Activated T-helper 2 cell treated with anti-CD3 and anti-CD28 coated beads, Interferon-gamma antibody, Interleukin-2, Interleukin-4, amounts not matched to agents 10 μg/mL and 5 μg/mL and 100 μg/mL, durations not matched to agents 14 hours and 24 hours and 36 hours (primary cell): Measurements from ENCODE around the gene MAPRE2. TPM values are rescaled to one million over a fixed set of nuclear protein-coding genes. Genes with fewer than 3 reads are reported as not detected.
A peak's percentile ranks its signal among the peaks of the same experiment; 100 is the strongest.

Source experiments
- DNase-seq: peaks from one replicate; pipeline ENCODE4 v3.0.0; 2021; ENCODE audit warnings: low spot score
- H3K27ac Mint-ChIP-seq: one replicate; pipeline ENCODE4 v1.8.0; 2021; ENCODE audit warnings: mixed read lengths
- H3K27me3 Mint-ChIP-seq: one replicate; pipeline ENCODE4 v1.8.0; 2021; ENCODE audit warnings: low read depth, mixed read lengths
- H3K36me3 Mint-ChIP-seq: one replicate; pipeline ENCODE4 v1.8.0; 2021; ENCODE audit warnings: low read depth, mixed read lengths
- H3K4me1 Mint-ChIP-seq: one replicate; pipeline ENCODE4 v1.8.0; 2021; ENCODE audit warnings: low read depth, mixed read lengths
- H3K4me3 Mint-ChIP-seq: one replicate; pipeline ENCODE4 v1.8.0; 2021; ENCODE audit warnings: low read depth, mild to moderate bottlenecking, moderate library complexity, mixed read lengths
- H3K9me3 Mint-ChIP-seq: one replicate; pipeline ENCODE4 v1.8.0; 2021; ENCODE audit warnings: mixed read lengths
- intact Hi-C: fragments of 100-400 bp; cut with micrococcal nuclease; formaldehyde crosslinking; loops from one replicate; pipeline ENCODE4 v1.15.1; 2023
- total RNA-seq: library from RNA; stranded (reverse); gene quantifications from 2 replicates; pipeline ENCODE4 v1.2.3, GENCODE V29; 2022

MAPRE2 gene
- total RNA-seq, 1 donor from 2014 or later: 42.7 TPM

DNA sequence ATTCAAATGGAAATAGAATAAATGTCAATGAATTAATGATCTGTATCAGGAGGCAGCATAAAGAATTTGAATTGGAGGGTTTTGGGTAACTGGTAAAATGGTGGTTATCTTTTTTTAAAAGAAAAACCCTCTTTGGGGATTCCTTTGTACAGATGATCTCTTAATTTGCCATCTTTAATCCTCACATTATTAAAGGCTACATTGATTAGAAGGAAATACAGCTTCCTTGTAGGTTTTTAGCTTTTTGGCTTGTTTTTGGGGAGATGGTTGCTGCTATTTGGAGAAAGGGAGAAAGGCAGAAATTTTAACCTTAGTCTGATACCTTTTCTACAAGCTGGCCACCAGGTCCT is 600 bp upstream of the MAPRE2 start:
- Mint-ChIP-seq H3K4me1 (peaks cover 46% of the 10 kb centered on the region), H3K9me3 (no peaks in the 10 kb centered on the region), H3K4me3 (peak overlapping the region; percentile 95), H3K27ac (peak overlapping the region; percentile 99), H3K36me3 (no peaks in the 10 kb centered on the region), H3K27me3 (no peaks in the 10 kb centered on the region)
- DNase-seq: no peak
- intact Hi-C loops: loop anchor here (2.0 to 10.0 kb wide), 7 partner anchors 67 to 1087 kb away; partner anchors contain the start of genes ELP2, INO80C, RMP24 and RPRD1A

DNA sequence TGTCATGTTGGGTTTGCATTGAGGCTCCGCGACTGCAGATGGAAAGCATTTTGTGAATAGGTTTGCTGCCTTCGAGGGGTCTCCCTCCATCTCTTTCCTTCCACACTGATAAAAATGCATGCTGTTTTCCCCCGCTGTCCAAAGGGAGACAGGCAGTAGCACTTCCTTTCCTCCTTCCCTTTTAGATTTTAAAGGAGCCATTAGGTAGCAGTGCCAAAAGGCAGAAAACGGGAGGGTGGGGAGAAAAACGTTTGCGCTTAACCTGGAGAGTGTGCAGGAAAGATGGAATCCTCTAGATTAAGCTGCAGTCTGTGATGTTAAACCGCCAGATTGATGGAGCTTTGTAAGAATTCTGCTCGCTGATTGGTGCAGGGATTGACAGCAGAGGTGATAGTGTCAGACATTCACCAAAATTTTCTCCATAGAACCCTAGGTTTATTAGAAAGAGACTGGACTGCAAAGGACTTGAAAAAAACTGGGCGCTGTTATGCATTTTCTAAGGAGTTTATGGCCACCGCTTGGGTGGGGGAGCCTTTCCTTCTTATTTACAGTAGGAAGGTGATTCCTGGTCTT is 688 bp downstream of the MAPRE2 start:
- H3K4me1 Mint-ChIP-seq: peaks cover 58% of the 10 kb centered on the region
- no peaks in the 10 kb centered on the region for H3K9me3 Mint-ChIP-seq
- H3K27ac Mint-ChIP-seq: peak overlapping the region; percentile 99
- no peaks in the 10 kb centered on the region for H3K27me3 Mint-ChIP-seq
- intact Hi-C loops: loop anchor here (1.0 to 10.0 kb wide), 12 partner anchors 13 to 1085 kb away; partner anchors contain the start of genes ELP2, INO80C, RMP24 and RPRD1A
- H3K4me3 Mint-ChIP-seq: peak overlapping the region; percentile 95
- no peak for DNase-seq
- no peaks in the 10 kb centered on the region for H3K36me3 Mint-ChIP-seq

DNA sequence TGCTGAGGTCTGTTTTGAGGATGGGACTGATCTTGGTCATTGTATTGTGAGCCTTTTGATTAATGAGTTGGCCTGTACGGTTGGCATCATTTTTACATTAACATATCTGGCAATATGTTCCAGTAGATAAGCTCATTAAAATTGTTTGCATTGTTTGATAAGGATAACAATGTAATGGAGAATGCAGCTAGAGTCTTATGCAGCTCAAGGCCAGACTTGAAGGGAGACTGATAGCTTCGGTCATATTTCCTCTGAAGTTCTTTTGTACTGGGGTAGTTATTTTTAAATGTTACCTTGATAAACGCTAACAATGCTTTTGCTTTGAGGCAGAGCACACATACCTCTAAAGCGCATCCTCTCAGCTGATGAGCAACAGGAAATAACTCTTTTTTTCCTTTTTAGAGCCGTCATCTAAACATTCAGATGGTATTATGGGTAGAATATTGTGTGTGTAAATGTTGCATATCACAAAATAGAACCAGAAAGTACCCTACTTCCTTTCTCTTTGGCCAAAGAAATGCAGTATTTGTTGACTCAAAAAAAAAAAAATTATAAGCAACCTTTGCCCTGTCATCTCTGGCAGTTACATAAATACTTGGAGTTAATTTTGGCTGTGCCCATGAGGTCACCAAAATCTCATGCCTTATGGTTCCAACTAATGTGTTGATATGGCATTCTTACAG is 1.3 kb downstream of the MAPRE2 start:
- intact Hi-C loops: loop anchor here (1.0 to 10.0 kb wide), 8 partner anchors 65 to 1085 kb away; partner anchors contain the start of genes ELP2, INO80C, RMP24 and RPRD1A
- Mint-ChIP-seq H3K36me3 (no peaks in the 10 kb centered on the region), H3K27me3 (no peaks in the 10 kb centered on the region), H3K4me3 (peak overlapping the region; percentile 95), H3K9me3 (no peaks in the 10 kb centered on the region), H3K27ac (peak overlapping the region; percentile 99), H3K4me1 (peaks cover 63% of the 10 kb centered on the region)
- DNase-seq: no peak

DNA sequence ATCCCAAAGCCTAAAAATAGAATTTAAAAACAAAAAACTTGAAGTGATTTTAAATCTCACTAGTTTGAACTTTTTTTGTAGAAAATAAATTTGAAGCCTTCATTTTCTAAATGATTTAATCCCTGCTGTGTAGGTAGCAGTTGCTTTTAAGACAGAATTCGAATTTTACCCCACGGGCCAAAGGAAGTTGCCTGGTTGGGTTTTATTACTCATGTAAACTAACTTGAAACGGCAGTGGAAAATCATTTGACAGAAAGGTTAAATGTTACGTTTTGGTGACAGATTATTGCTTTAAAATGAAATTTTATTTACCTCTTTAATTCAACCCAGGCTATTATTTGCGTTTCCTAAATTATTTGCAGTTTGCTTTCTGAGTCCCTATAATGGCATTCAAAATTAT is 2.0 kb downstream of the MAPRE2 start:
- H3K4me1 Mint-ChIP-seq: peaks cover 64% of the 10 kb centered on the region
- no peak for DNase-seq
- H3K9me3 Mint-ChIP-seq: peaks cover 4% of the 10 kb centered on the region
- intact Hi-C loops: loop anchor here (2.0 to 10.0 kb wide), 7 partner anchors 64 to 1084 kb away; partner anchors contain the start of genes ELP2, INO80C, RMP24 and RPRD1A
- H3K27me3 Mint-ChIP-seq: no peaks in the 10 kb centered on the region
- H3K27ac Mint-ChIP-seq: peak overlapping the region; percentile 99
- peaks cover 5% of the 10 kb centered on the region for H3K36me3 Mint-ChIP-seq
- peak overlapping the region; percentile 95 for H3K4me3 Mint-ChIP-seq

DNA sequence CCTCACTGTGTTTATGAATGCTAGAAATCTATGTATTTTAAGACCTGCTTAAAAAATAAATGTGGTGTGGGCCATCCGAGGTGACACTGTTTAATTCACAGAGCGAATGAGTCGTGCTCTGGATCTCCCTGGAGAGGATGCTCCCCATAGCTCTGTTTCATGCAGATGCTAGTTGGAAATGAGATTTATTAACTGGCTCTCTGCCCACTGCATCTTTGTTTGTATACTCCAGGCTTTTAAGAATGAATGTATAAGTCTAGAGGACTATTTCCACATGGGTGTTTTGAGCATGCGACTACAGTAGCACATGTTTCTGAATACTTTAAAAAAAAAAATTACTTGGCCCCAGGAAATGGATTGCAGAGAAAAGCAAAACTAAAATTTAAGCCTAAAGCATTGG is 3.9 kb downstream of the MAPRE2 start:
- Mint-ChIP-seq H3K4me3 (peak overlapping the region; percentile 23), H3K27ac (peak overlapping the region; percentile 99), H3K9me3 (peaks cover 4% of the 10 kb centered on the region), H3K4me1 (peaks cover 65% of the 10 kb centered on the region), H3K27me3 (no peaks in the 10 kb centered on the region), H3K36me3 (peaks cover 5% of the 10 kb centered on the region)
- intact Hi-C loops: loop anchor here (10.0 kb wide), 1 partner anchor 1020 kb away; the partner anchor contains the start of gene RPRD1A
- no peak for DNase-seq

DNA sequence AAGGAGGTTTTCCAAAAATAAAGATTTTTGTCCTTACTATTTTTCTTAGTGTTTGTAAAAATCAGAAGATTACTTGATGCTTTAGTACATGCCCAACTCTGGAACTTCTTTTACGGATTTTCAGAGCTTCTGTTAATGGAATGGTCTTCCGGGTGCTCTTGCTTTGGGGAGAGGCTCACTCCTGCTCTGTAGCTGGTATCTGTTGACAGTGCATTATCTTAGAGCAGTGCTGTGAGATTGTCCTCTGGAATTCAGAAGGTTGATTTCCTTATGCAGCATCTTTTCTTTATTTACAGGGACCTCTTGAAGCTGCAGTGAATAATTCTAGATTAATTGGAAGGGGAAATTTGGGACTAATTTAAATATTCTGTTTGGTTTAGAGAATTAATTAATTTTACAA is 4.6 kb downstream of the MAPRE2 start:
- Mint-ChIP-seq H3K4me1 (peaks cover 69% of the 10 kb centered on the region), H3K4me3 (peak overlapping the region; percentile 53), H3K27me3 (no peaks in the 10 kb centered on the region), H3K9me3 (peaks cover 4% of the 10 kb centered on the region), H3K36me3 (peaks cover 5% of the 10 kb centered on the region), H3K27ac (peak overlapping the region; percentile 99)
- intact Hi-C loops: loop anchor here (10.0 kb wide), 1 partner anchor 1019 kb away; the partner anchor contains the start of gene RPRD1A
- no peak for DNase-seq

DNA sequence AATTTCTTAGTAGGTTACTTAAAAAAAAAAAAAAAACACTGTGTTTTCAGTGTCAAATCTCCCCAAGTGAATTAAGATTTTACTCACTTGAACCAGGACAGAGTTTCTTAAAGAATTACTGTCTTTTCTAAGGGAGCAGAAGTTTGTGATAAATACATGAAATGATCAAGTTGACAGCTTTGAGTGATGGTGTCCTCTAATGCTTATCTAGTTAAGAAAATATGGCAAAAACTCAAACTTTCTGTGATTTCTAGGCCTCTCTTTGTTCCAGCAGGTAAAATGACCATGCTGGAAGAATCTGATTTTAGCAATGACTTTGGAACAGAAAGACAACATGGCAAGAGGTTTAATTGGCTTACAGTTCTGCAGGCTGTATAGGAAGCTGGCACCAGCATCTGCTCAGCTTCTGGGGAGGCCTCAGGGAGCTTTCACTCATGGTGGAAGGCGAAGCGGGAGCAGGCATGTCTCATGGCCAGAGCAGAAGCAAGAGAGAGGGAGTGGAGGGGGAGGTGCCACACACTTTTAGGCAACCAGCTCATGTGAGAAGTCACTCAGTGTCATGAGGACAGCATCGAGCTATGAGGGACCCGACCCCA is 6.6 kb downstream of the MAPRE2 start:
- H3K9me3 Mint-ChIP-seq: peaks cover 4% of the 10 kb centered on the region
- peaks cover 9% of the 10 kb centered on the region for H3K36me3 Mint-ChIP-seq
- H3K4me1 Mint-ChIP-seq: peaks cover 73% of the 10 kb centered on the region
- no peak overlapping the region for H3K4me3 Mint-ChIP-seq
- no peak overlapping the region for H3K27ac Mint-ChIP-seq
- no peak for DNase-seq
- intact Hi-C loops: loop anchor here (10.0 kb wide), 1 partner anchor 1017 kb away; the partner anchor contains the start of gene RPRD1A
- no peaks in the 10 kb centered on the region for H3K27me3 Mint-ChIP-seq

DNA sequence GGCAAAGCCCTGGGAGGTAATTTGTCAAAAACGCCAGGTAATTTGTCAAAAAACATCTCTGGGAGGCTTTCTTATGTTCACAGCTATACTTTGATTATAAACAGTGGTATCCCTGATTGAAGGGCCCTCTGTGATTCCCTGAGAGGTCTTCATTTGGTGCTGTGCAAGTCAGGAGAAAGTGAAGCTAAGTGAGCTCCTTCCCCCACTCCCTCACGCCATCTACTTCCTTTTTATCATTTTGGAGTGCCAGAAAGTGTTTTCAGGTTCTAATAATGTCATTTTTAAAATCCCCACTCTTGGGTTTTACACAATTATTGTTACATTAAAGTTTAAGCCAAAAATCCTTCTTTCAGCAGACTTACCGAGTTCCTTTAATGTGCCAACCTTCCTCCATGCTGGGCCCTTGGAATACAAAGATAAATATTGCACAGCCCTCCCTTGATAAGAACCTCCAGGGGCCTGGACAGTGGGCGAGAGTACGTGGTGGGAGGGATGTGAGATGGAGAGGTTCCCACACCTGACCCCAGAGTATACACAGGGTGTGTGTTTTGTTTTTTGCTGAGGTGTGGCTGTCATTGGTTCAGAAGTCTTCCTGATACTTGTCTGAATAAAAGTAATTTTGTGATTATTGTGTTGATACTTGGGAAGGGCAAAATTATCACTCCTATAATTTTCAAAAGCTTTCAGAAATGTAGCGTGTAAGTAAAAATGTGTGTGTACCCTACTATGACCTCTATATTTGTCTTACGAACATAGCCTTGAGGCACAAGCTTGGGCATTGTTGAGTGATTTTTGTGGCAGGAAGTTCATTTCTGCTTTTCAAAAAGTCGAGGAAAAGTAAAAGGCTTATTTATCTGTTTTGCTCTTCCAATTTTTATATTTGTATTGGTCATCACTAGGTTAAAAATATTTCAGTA is 8.2 kb downstream of the MAPRE2 start:
- H3K27ac Mint-ChIP-seq: peak overlapping the region; percentile 44
- intact Hi-C loops: loop anchor here (10.0 kb wide), 1 partner anchor 1015 kb away; the partner anchor contains the start of gene RPRD1A
- H3K36me3 Mint-ChIP-seq: peaks cover 15% of the 10 kb centered on the region
- H3K4me1 Mint-ChIP-seq: peaks cover 61% of the 10 kb centered on the region
- H3K9me3 Mint-ChIP-seq: peaks cover 4% of the 10 kb centered on the region
- H3K27me3 Mint-ChIP-seq: no peaks in the 10 kb centered on the region
- peak overlapping the region; percentile 51 for H3K4me3 Mint-ChIP-seq
- no peak for DNase-seq

DNA sequence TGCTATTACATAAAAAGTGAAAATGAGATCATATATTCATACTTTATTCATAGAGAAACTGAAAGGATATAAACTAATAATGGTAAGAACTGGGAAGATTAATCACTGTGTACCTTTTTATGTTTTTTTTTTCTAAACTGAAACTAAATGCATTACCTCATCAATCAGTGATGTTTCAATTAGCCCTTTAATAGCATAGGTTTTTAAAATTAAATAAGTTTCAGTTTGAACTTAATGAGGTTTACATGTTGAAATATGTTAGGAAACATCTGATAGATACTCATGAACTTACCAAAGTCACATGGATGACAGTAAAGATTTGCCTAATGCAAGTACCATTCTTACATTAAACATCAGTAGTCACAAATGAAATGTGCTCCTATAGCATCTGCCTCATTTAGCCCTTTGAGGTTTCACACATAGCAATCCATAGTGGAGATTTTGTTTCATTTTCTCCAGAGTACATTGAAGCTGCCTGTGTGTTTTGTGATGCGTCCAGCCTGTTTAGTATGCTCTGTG is 8.9 kb downstream of the MAPRE2 start:
- intact Hi-C loops: no loop called here
- Mint-ChIP-seq H3K27me3 (no peaks in the 10 kb centered on the region), H3K36me3 (peaks cover 18% of the 10 kb centered on the region), H3K4me1 (peaks cover 54% of the 10 kb centered on the region), H3K27ac (peak overlapping the region; percentile 44), H3K9me3 (peaks cover 4% of the 10 kb centered on the region), H3K4me3 (no peak overlapping the region)
- DNase-seq: no peak

DNA sequence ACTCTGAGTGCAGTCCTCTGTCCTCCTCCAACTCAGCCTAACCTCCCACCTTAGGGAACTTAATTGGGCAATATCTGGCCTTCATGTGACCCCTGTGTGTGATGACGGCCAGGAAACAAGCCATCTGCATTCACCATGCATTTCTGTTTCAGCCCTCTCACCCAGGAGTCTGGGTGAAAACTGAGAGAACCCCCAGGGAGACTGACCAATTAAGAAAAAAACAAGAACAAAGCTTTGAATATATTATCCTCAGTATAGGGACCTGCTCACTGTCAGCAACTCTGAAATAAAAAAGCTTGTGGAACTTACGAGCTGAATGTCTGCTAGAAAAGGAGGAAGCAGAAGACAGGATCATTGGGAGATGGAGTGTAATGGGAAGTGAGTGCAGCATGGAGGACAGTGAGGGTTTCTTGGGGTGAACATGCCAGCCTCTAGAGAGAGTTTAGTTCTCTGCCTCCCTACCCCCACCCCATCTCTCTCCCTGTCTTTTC is 9.5 kb downstream of the MAPRE2 start:
- peaks cover 4% of the 10 kb centered on the region for H3K9me3 Mint-ChIP-seq
- H3K4me1 Mint-ChIP-seq: peaks cover 48% of the 10 kb centered on the region
- peaks cover 18% of the 10 kb centered on the region for H3K36me3 Mint-ChIP-seq
- intact Hi-C loops: no loop called here
- no peak overlapping the region for H3K4me3 Mint-ChIP-seq
- no peaks in the 10 kb centered on the region for H3K27me3 Mint-ChIP-seq
- H3K27ac Mint-ChIP-seq: no peak overlapping the region
- DNase-seq: no peak

DNA sequence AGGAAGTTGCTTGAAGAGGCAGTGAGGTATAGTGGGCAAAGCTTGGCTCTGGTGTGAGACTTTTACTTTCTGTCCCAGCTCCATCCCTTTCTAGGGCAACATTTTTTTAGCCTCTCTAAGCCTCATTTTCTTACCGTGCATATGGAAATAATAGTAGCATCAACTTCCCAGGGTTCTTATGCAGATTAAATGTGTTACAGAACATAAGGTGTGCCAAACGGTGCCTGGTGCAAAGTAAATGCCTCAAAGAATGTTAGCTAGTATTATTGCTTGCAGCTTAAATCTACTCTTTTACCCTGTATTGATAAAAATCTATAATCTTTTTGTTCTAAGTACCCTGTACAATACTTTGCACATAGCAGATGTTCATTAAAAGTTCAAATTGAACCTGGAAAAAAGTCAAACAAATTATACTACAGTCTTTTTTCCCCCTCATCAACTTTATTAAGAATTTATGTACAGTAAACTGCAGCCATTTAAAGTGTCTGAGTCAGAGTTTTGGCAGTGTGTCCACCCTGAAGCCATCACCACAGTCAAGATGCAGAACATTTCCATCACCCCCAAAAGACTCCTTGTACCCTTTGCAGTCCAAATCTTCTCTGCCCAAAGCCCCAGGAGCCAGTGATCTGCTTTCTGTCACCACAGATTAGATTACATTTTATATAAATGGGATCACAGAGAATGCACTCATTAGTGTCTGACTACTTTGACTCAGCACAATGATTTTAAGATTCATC is 10.6 kb downstream of the MAPRE2 start:
- DNase-seq: no peak
- peaks cover 18% of the 10 kb centered on the region for H3K36me3 Mint-ChIP-seq
- no peak overlapping the region for H3K27ac Mint-ChIP-seq
- H3K4me1 Mint-ChIP-seq: peaks cover 38% of the 10 kb centered on the region
- no peaks in the 10 kb centered on the region for H3K27me3 Mint-ChIP-seq
- H3K4me3 Mint-ChIP-seq: no peak overlapping the region
- intact Hi-C loops: no loop called here
- H3K9me3 Mint-ChIP-seq: peaks cover 4% of the 10 kb centered on the region
